HG02943 (cell line): ENCODE data around the gene KRT28.
"Not testable (repeated sequence)": the region's sequence is repeated elsewhere in the genome, so short reads cannot be mapped to it uniquely, and the experiment has no call there.

ENCODE experiments used
- ATAC-seq: cut with Tn5 transposase; IDR thresholded peaks from one replicate; pipeline ENCODE4 v1.9.1; 2021; ENCODE audit warnings: mild to moderate bottlenecking, low read depth, moderate library complexity; ENCODE audit not compliant: unreplicated experiment

Gene KRT28

GRCh38 chr17:40791111-40791510, 8.6 kb downstream of the KRT28 start:
- no peak for ATAC-seq

GRCh38 chr17:40782450-40782849, 17.3 kb downstream of the KRT28 start, which contains the start of gene KRT27:
Gene KRT27 (minus strand): TSS chr17:40782550. CDS start chr17:40782493, 57 bp downstream.
- no peak for ATAC-seq

- ATAC-seq: no peak
These were observed 20.4 kb downstream of the KRT28 start for GRCh38 chr17:40779181-40779909.

GRCh38 chr17:40778461-40778860, 21.3 kb downstream of the KRT28 start:
- no peak for ATAC-seq

- no peak for ATAC-seq
These were observed 21.8 kb downstream of the KRT28 start for GRCh38 chr17:40777971-40778370.

GRCh38 chr17:40777459-40777858, 22.3 kb downstream of the KRT28 start:
- no peak for ATAC-seq

- no peak for ATAC-seq
These were observed 23.8 kb downstream of the KRT28 start for GRCh38 chr17:40775945-40776344.

- no peak for ATAC-seq
These were observed 27.7 kb downstream of the KRT28 start, which contains the start of gene KRT26 for GRCh38 chr17:40772101-40772500. Gene KRT26 (minus strand): TSS chr17:40772201. CDS start chr17:40772113, 88 bp downstream.

GRCh38 chr17:40765657-40766056, 34.1 kb downstream of the KRT28 start:
- ATAC-seq: no peak

GRCh38 chr17:40763752-40764151, 36.0 kb downstream of the KRT28 start:
- no peak for ATAC-seq

GRCh38 chr17:40760105-40761016, 39.4 kb downstream of the KRT28 start:
- ATAC-seq: no peak

- ATAC-seq: no peak
These were observed 44.5 kb downstream of the KRT28 start, which contains the start of gene KRT25 for GRCh38 chr17:40755231-40755630. Gene KRT25 (minus strand): TSS chr17:40755331. CDS start chr17:40755271, 60 bp downstream.

GRCh38 chr17:40753804-40754203, 46.0 kb downstream of the KRT28 start:
- no peak for ATAC-seq

- ATAC-seq: no peak
These were observed 48.7 kb downstream of the KRT28 start for GRCh38 chr17:40751065-40751464.

- ATAC-seq: no peak
These were observed 49.4 kb downstream of the KRT28 start for GRCh38 chr17:40750391-40750790.

GRCh38 chr17:40748666-40749065, 51.1 kb downstream of the KRT28 start:
- ATAC-seq: not testable (repeated sequence)
